Posterior vena cava (tissue), 2 donors: ENCODE data around the gene CBFA2T2. TPM values are rescaled to one million over a fixed set of nuclear protein-coding genes. Genes with fewer than 3 reads are reported as not detected.
"Not testable (repeated sequence)": the region's sequence is repeated elsewhere in the genome, so short reads cannot be mapped to it uniquely, and the experiment has no call there.

Source experiments
- DNase-seq: peaks from one replicate; pipeline ENCODE4 v3.0.0-alpha.2; 2020; ENCODE audit warnings: low spot score
- intact Hi-C, 2 donors: fragments of 100-400 bp; cut with DNase I; formaldehyde crosslinking; loops; one replicate each; pipeline versions ENCODE4 v1.14.1 to v1.14.2; 2022 to 2023
- total RNA-seq, 2 donors: library from RNA; stranded (reverse); fragmentation: NEBNext Ultra II Directional; extraction: Animal tissue kit (Norgen Biotek cat#: 25700); gene quantifications; one replicate each; pipeline ENCODE4 v1.2.1, GENCODE V29; 2021
- donor health status: DM: yes; HTN: yes; CAD: no.
- donor health status: DM: yes; HTN: yes; CAD: no.

CBFA2T2 gene
- total RNA-seq, 2 donors from 2014 or later: 11.0 to 12.0 TPM

GRCh38 chr20:33602826-33603590 is 113.1 kb downstream of the CBFA2T2 start:
- no peak for DNase-seq
- intact Hi-C loops: no loop called here

GRCh38 chr20:33604084-33604990 is 114.4 kb downstream of the CBFA2T2 start:
- DNase-seq: no peak
- intact Hi-C loops: no loop called here

DNA sequence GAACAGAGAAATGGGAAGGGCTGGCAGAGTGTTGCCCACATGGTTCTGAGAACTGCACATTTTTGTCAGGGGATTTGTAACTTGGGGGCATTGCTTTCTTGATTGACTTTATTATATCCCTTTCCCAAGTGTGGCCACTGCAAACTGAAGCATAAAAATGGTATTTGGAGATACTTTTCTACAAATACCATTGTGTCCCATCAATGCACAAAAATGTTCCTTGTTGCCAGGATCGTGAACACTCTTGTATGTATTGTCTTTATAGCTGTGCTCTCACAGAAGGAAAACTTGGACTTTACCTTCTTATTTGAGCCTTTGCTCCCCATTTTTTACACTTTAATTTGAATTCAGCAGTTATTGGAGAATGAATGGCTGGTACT is 115.1 kb downstream of the CBFA2T2 start:
- no peak for DNase-seq
- intact Hi-C loops: loop anchor here in 1 of 2 donors (5.0 kb wide), 1 partner anchor 347 kb away; no protein-coding TSS in a partner anchor

- no peak for DNase-seq
- intact Hi-C loops: loop anchor here in 1 of 2 donors (5.0 kb wide), 1 partner anchor 346 kb away; no protein-coding TSS in a partner anchor
Measured at GRCh38 chr20:33606118-33606771, 116.3 kb downstream of the CBFA2T2 start.

- intact Hi-C loops: loop anchor here in 1 of 2 donors (5.0 kb wide), 1 partner anchor 343 kb away; no protein-coding TSS in a partner anchor
- no peak for DNase-seq
Measured at GRCh38 chr20:33609504-33609903, 119.6 kb downstream of the CBFA2T2 start.

GRCh38 chr20:33611106-33611505 is 121.2 kb downstream of the CBFA2T2 start:
- DNase-seq: no peak

DNA sequence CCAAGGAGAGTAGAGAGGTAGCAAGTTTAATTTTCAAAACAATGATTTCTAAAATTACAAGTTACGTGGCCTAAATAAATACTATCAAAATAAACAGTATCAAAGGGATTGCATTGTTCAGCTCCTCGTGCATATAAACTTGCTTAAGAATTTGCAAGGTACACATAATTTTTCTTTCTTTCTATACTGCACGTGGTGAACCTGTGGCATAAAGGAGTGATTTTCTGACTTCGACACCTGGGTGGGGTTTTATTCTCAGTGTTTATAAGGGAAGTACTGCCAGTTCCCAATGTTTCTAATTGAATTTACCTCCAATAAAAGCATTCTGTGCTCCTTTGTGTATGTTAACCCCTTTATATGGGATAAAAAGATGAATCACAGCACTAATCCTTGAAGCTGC is 122.1 kb downstream of the CBFA2T2 start:
- DNase-seq: no peak
- intact Hi-C loops: no loop called here

More at GRCh38 chr20:33611106-33611505, 121.2 kb downstream of the CBFA2T2 start:
- intact Hi-C loops: loop anchor here in 1 of 2 donors (1.0 kb wide), 1 partner anchor 34 kb away; no protein-coding TSS in a partner anchor

DNA sequence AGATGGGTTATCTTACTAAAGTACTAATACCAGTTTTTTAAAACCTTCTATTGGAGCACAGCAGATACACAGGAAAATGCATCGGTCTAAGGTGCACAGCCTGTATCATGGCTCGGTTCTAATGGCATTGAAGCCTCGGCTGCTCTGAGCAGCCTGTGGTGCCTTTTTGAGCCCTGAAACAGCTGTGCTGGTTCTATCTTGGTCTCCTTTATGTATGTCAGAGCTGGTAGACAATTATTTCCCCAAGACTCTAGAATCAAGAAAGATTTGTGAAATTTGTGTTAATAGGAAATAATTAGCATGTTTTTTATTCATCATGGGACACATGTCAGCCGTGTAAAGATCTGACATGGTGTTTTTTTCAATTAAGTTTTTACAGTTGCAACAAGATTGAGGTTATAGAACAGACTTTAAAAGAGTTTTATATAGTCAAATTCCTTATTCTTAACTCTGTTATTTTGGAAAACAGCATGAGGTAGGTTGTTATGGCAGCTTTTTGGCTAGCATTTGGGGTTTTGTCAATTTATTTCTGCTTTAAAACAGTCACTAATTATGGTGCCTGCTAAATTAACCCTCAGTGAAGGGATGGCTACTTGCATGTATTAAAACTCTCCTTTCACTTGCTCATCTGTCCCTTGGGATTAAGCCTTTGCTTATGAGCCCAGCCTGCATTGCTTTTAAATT is 132.0 kb downstream of the CBFA2T2 start:
- intact Hi-C loops: no loop called here
- DNase-seq: no peak

DNA sequence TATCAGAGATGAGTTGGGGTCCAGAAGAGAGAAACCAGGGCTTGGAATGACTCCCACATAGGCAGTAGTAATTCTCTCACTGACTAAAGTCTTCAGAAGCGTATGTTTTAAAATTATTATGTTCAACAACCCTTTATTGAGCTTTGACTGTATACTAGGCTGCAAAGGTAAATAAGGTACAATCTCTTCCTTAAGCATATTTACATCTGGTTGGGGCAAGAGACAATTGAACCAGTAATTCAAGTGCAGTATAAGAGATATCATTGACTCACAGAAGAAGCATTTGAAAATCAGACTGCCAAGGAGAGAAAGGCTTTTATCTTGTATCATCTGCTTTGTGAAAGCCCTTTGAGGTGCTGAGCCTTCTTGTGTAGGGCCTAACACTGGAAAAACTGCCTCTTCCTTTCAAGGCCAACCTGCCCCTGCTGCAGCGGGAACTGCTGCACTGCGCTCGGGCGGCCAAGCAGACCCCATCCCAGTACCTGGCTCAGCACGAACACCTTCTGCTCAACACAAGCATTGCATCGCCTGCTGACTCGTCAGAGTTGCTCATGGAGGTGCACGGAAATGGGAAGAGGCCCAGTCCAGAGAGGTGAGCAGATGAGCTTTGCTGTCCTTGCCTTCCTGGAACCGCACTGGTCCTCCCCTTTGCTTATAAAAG is 132.9 kb downstream of the CBFA2T2 start:
- intact Hi-C loops: no loop called here
- no peak for DNase-seq

DNA sequence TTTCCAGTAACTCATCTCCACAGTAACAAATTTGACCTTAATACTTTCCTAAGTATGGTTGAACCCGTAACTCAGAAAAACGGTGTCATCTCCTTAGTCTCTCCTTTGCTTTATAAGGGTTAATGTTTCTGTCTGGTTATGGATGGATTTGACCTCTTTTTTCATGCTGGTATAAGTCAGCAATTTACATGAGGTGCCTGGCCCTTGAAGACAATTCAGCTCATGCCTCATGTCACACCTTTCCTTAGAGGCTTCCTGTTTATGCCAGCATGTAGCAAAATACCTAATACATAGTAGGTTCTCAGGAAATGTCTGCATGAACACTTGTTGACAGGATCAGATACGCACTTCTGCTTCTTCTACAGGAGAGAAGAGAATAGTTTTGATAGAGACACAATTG is 134.5 kb downstream of the CBFA2T2 start:
- intact Hi-C loops: no loop called here
- DNase-seq: no peak

DNA sequence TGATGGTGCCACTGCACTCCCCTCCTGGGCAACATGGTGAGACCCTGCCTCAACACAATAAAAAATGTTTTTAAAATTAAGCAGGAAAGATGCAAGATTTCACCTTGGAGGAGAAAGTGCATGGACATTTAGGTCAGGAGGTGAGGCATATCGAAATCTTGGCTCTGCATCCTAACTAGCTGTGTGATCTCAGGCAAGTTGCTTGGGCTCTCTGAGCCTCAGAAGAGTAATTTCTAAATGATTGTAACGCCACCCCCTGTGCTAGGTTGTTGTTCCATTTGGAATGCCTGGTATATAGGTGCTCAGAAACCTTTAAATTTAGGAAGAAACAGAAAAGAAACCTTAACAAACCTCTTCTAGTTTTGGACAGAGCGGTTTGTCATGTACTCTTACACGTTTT is 136.3 kb downstream of the CBFA2T2 start:
- DNase-seq: no peak
- intact Hi-C loops: no loop called here

DNA sequence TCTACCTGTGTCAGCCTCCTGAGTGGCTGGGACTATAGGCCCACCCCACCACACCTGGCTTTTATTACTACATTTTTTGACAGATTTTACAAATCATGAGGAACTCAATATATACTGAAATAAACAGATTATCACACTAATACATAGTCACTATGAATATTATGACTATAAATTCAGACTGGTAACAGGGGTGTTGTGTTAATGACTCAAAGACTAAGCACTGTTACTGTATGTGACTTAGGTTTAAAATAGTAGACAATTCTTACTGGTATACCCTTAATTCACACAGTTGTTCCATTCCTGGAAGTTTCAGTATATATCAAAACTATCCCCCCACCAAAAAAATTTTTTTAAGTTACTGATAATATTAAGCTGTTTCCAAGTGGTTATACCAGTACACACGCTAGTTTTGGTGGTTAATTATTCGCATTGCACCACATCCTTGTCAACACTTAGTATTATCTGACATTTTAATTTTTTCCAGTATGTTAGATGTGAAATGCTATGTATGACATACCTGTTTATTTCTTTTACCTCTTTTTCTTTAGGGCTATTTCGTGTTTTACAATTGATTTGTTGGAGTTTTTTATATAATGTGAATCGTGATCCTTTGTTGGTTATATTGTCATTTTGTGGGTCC is 137.8 kb downstream of the CBFA2T2 start:
- DNase-seq: no peak
- intact Hi-C loops: no loop called here

DNA sequence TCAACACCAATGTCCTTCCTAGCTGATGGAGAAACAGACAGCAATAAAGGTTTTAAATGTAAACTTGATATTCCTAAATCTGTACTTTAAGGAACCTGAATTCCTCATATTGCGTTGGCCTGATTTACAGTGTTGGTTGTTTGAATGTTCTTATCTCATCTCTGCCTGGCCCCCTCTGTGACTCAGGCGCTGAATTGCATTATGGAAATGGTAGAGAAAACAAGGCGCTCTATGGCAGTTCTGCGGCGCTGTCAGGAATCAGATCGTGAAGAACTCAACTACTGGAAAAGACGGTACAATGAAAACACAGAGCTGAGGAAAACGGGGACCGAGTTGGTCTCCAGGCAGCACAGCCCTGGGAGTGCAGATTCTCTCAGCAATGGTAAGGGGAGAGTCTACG is 139.6 kb downstream of the CBFA2T2 start:
- DNase-seq: no peak
- intact Hi-C loops: no loop called here

DNA sequence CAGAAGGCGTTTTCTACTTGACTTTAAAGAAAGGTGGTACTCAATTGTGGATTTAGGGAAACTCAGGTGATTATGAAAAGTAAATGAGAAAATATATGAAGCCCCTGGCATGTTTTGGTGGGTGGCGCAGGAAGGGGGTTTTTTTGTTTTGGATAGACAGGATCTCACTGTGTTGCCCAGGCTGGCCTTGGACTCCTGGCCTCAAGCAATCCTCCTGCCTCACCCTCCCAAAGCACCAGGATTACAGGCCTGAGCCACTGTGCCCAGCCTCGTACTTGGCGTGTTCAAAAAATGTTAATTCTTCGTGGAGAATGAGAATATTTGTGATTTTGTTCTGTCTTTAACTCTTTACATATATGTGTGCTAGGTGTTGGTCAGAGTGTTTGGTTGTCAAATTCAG is 140.1 kb downstream of the CBFA2T2 start:
- intact Hi-C loops: no loop called here
- DNase-seq: no peak

- intact Hi-C loops: no loop called here
- DNase-seq: no peak
Measured at GRCh38 chr20:33630507-33630906, 140.6 kb downstream of the CBFA2T2 start.

- intact Hi-C loops, DNase-seq: not testable (repeated sequence)
Measured at GRCh38 chr20:33631910-33632309, 142.0 kb downstream of the CBFA2T2 start.

DNA sequence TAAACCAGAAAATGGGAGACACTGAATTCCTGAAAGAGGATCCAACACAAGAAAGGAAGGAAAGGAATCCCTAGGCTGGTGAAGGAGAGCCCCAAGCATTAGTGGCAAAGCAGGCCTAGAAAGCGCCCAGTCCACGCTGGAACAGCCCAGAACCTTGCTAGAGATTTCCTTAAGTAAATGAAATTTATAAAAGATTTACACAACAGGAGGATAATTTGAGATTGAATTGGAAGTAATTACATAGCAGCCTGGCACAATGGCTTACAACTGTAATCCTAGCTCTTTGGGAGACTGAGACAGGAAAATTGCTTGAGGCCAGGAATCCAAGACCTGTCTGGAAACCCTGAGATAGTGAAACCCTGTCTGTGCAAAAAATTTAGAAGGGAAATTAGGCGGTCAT is 145.4 kb downstream of the CBFA2T2 start:
- DNase-seq: no peak
- intact Hi-C loops: no loop called here

- intact Hi-C loops: no loop called here
- no peak for DNase-seq
Measured at GRCh38 chr20:33636776-33637175, 146.9 kb downstream of the CBFA2T2 start.
